K562 (cell line): ENCODE measurements around the gene TMED10. TPM values are rescaled to one million over a fixed set of nuclear protein-coding genes. Genes with fewer than 3 reads are reported as not detected.

Experiments used
- ATAC-seq: fragments of 200-7000 bp; cut with Tn5 transposase; 3 replicates; pipeline ENCODE4 v1.9.1; 2020; ENCODE audit warnings: moderate library complexity
- BruUV-seq: library from RNA; stranded (reverse); fragments of 400-500 nt; replicated peaks from 2 replicates; lab custom pipeline; 2021; lab: Mats Ljungman, UMichigan
- CTCF ChIA-PET: fragments of 300-600 bp; formaldehyde crosslinking; extraction: SDS; loops from one replicate; lab custom pipeline; 2021; ENCODE audit warnings: low intra/inter-chr PET ratio; lab: Yijun Ruan, JAX
- POLR2A ChIA-PET: fragments of 300-600, 350-650 bp; sonication (Branson Sonifier 250); formaldehyde crosslinking; extraction: SDS; loops from one replicate; lab custom pipeline; 2021; ENCODE audit warnings: antibody characterized with exemption, inconsistent platforms; lab: Yijun Ruan, JAX
- DNase-seq, 4 experiments: peaks; one replicate each; pipeline versions ENCODE4 v3.0.0 to v3.0.0-alpha.2; 2011 to 2018; ENCODE audit warnings: low spot score in 3 of 4, mixed read lengths in 3 of 4; ENCODE audit errors: extremely low read depth in 1 of 4
- FAIRE-seq: peaks from 2 replicates; lab custom pipeline; 2011; peaks lifted over from hg19 to GRCh38; lab: Jason Lieb, UNC
- H2AFZ ChIP-seq: 2 replicates; pipeline ENCODE4 v1.6.0; 2011; ENCODE audit warnings: low read depth, low read length, control low read depth, inconsistent platforms
- H3K27ac ChIP-seq: fragments of 200-600 bp; 3 replicates; pipeline ENCODE4 v1.8.0; 2011; ENCODE audit warnings: low read depth, mild to moderate bottlenecking, control low read depth, inconsistent platforms, low read length, moderate library complexity, mixed read lengths; ENCODE audit errors: extremely low read depth
- H3K27me3 ChIP-seq, 2 experiments: fragments of 300-600 bp in 1 of 2; 2 replicates in 1 of 2; 3 replicates in 1 of 2; pipeline versions ENCODE4 v1.6.0 to v1.8.0; 2011; ENCODE audit warnings: inconsistent platforms in 2 of 2, low read length in 2 of 2, mild to moderate bottlenecking in 1 of 2, mixed read lengths in 1 of 2, moderate library complexity in 1 of 2; ENCODE audit not compliant: control insufficient read depth in 2 of 2, insufficient read depth in 2 of 2
- H3K36me3 ChIP-seq: fragments of 300-600 bp; 3 replicates; pipeline ENCODE4 v1.8.0; 2011; ENCODE audit warnings: mild to moderate bottlenecking, low read length, inconsistent platforms; ENCODE audit not compliant: control insufficient read depth, insufficient read depth
- H3K4me1 ChIP-seq, 2 experiments: fragments of 200-600 bp in 1 of 2; replicated peaks in 1 of 2; 2 replicates in 1 of 2; 3 replicates in 1 of 2; pipeline versions ENCODE4 v1.5.1 to v1.8.0; 2011; ENCODE audit warnings: inconsistent platforms in 2 of 2, low read length in 2 of 2, mild to moderate bottlenecking in 1 of 2, mixed read lengths in 1 of 2, moderate library complexity in 1 of 2; ENCODE audit not compliant: control insufficient read depth in 2 of 2, insufficient read depth in 2 of 2
- H3K4me2 ChIP-seq: 2 replicates; pipeline ENCODE4 v1.6.1; 2011; ENCODE audit warnings: low read length, control low read depth, inconsistent platforms, mixed read lengths; ENCODE audit not compliant: insufficient read depth
- H3K4me3 ChIP-seq: fragments of 200-600 bp; sonication (generic), shearing (Covaris generic); 2 replicates; pipeline ENCODE4 v1.5.1; 2016; ENCODE audit warnings: control low read depth, inconsistent platforms
- H3K79me2 ChIP-seq: fragments of 200-600 bp; 3 replicates; pipeline ENCODE4 v1.8.0; 2011; ENCODE audit warnings: low read length, inconsistent platforms; ENCODE audit not compliant: control insufficient read depth, insufficient read depth
- H3K9ac ChIP-seq, 2 experiments: 2 replicates each; pipeline versions ENCODE4 v1.6.0 to v1.6.1; 2011; ENCODE audit warnings: low read depth in 2 of 2, low read length in 2 of 2, control low read depth in 1 of 2, inconsistent platforms in 1 of 2, mild to moderate bottlenecking in 1 of 2, mixed read lengths in 1 of 2; ENCODE audit not compliant: insufficient read depth in 1 of 2
- H3K9me1 ChIP-seq: one replicate; pipeline ENCODE4 v1.6.0; 2011; ENCODE audit warnings: inconsistent platforms, mild to moderate bottlenecking, low read length, moderate library complexity; ENCODE audit not compliant: control insufficient read depth, insufficient read depth
- H3K9me3 ChIP-seq: replicated peaks from 2 replicates; pipeline ENCODE4 v1.5.1; 2011; ENCODE audit warnings: low read depth, low read length, inconsistent platforms; ENCODE audit not compliant: control insufficient read depth, insufficient read depth
- H4K20me1 ChIP-seq: replicated peaks from 2 replicates; pipeline ENCODE4 v1.6.1; 2011; ENCODE audit warnings: low read length, inconsistent platforms, mixed read lengths; ENCODE audit not compliant: control insufficient read depth, insufficient read depth
- CEBPB ChIP-seq: fragments of 450-650 bp; IDR thresholded peaks from 2 replicates; pipeline ENCODE4 v1.6.1; 2016; ENCODE audit warnings: missing genetic modification characterization, missing compliant biosample characterization
- ZNF274 ChIP-seq: IDR thresholded peaks from 2 replicates; pipeline ENCODE4 v1.6.1; 2011; ENCODE audit warnings: low read depth, mild to moderate bottlenecking, low read length, moderate library complexity, borderline replicate concordance
- whole genome bisulfite sequencing: fragments of 100-300 bp; shearing (Covaris generic); methylation state at CpG from one replicate; pipeline ENCODE4 v1.1.6; 2016; ENCODE audit warnings: low coverage, mixed read lengths; ENCODE audit not compliant: insufficient coverage; ENCODE audit errors: missing lambda C conversion rate; 5-methylcytosine and 5-hydroxymethylcytosine counted together
- in situ Hi-C: fragments of 300-500 bp; cut with MboI; formaldehyde crosslinking; loops from 4 replicates; pipeline ENCODE4 v1.15.0; 2018; ENCODE audit warnings: inconsistent platforms, mixed read lengths
- intact Hi-C: fragments of 100-400 bp; cut with micrococcal nuclease; formaldehyde crosslinking; loops from 2 replicates; pipeline ENCODE4 v1.14.2; 2022
- polyA plus RNA-seq, 8 experiments: library from polyadenylated mRNA; depleted of rRNA in 4 of 8; stranded (reverse) in 5 of 8; unstranded in 3 of 8; fragments of >200 nt; fragmentation: Nextera tagmentation in 2 of 8; fragmentation: Illumina TruSeq in 1 of 8; extraction: Ambion mirVana in 2 of 8; extraction: Trizol in 1 of 8; gene quantifications; 2 replicates each; pipeline versions ENCODE4 v1.2.1 to v1.2.3, GENCODE V29; 2011 to 2014; ENCODE audit warnings: inconsistent platforms in 1 of 8, missing spikeins in 1 of 8
- total RNA-seq, 7 experiments: library from RNA; depleted of rRNA in 6 of 7; stranded (reverse); fragments of >200 nt in 6 of 7; fragmentation: Illumina TruSeq in 2 of 7; extraction: Trizol in 2 of 7; gene quantifications; 2 replicates each; pipeline versions ENCODE4 v1.2.1 to v1.2.3, GENCODE V29; 2011 to 2021; ENCODE audit warnings: low replicate concordance in 1 of 7
- TF ChIP-seq, protein P1 (sequence below), 2 experiments: fragments of 450-650 bp in 1 of 2; IDR thresholded peaks; 2 replicates each; pipeline ENCODE4 v1.6.1; 2011 to 2017; ENCODE audit warnings: low read depth in 2 of 2, antibody characterized with exemption in 1 of 2, borderline replicate concordance in 1 of 2, low read length in 1 of 2, mild to moderate bottlenecking in 1 of 2, mixed read lengths in 1 of 2; ENCODE audit not compliant: control insufficient read depth in 1 of 2

The TMED10 gene
- total and polyA plus RNA-seq, 9 of the 15 experiments (the other 6 are each of a cell fraction or from before 2014, with no cell fraction given): 62.2 to 233 (median 124) TPM

GRCh38 chr14:75150150-75150549 lies 26.3 kb downstream of the TMED10 start:
- no peak overlapping the region for H3K4me2 ChIP-seq
- no peaks in the 10 kb centered on the region for H3K27me3 ChIP-seq
- ChIA-PET POLR2A (no interaction called here), CTCF (no interaction called here)
- no peaks in the 10 kb centered on the region for H3K4me1 ChIP-seq
- no peak for DNase-seq
- H3K9me1 ChIP-seq: no peaks in the 10 kb centered on the region
- H3K36me3 ChIP-seq: peaks cover 42% of the 10 kb centered on the region; the same call in 2 of the 3 replicates
- H2AFZ ChIP-seq: no peak overlapping the region
- in situ Hi-C loops (no loop called here), intact Hi-C loops (no loop called here)
- no peak for FAIRE-seq
- ATAC-seq: no peak
- peaks cover 5% of the 10 kb centered on the region for H3K79me2 ChIP-seq
- H3K9ac ChIP-seq: no peak overlapping the region
- no peak overlapping the region for H3K4me3 ChIP-seq
- no peaks in the 10 kb centered on the region for H3K9me3 ChIP-seq
- 76% methylated on average over 2 of the region's 2 CpGs for WGBS
- no TSS peak for BruUV-seq
- no peak for TF ChIP-seq ZNF274
- TF ChIP-seq, protein P1, sequence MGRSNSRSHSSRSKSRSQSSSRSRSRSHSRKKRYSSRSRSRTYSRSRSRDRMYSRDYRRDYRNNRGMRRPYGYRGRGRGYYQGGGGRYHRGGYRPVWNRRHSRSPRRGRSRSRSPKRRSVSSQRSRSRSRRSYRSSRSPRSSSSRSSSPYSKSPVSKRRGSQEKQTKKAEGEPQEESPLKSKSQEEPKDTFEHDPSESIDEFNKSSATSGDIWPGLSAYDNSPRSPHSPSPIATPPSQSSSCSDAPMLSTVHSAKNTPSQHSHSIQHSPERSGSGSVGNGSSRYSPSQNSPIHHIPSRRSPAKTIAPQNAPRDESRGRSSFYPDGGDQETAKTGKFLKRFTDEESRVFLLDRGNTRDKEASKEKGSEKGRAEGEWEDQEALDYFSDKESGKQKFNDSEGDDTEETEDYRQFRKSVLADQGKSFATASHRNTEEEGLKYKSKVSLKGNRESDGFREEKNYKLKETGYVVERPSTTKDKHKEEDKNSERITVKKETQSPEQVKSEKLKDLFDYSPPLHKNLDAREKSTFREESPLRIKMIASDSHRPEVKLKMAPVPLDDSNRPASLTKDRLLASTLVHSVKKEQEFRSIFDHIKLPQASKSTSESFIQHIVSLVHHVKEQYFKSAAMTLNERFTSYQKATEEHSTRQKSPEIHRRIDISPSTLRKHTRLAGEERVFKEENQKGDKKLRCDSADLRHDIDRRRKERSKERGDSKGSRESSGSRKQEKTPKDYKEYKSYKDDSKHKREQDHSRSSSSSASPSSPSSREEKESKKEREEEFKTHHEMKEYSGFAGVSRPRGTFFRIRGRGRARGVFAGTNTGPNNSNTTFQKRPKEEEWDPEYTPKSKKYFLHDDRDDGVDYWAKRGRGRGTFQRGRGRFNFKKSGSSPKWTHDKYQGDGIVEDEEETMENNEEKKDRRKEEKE (IDR thresholded peaks at IDR 0.05; ENCODE audit: borderline replicate concordance in 1 of 2, control insufficient read depth in 1 of 2, low read depth in 2 of 2, low read length in 1 of 2): no peak
- TF ChIP-seq CEBPB (tag): peak; percentile 63
- H4K20me1 ChIP-seq: no peaks in the 10 kb centered on the region
- no peak overlapping the region for H3K27ac ChIP-seq
